SK-N-SH (cell line): ENCODE results near the gene CEBPZOS.

Experiments
- EP300 ChIP-seq, 2 experiments: IDR thresholded peaks; 2 replicates each; pipeline versions ENCODE4 v1.4.0 to v1.6.1; 2012; ENCODE audit warnings: borderline replicate concordance in 1 of 2, low read depth in 1 of 2, low read length in 1 of 2
- EZH2phosphoT487 ChIP-seq: fragments of 200-600 bp; sonication (generic); IDR thresholded peaks from 2 replicates; pipeline ENCODE4 v1.6.1; 2017; ENCODE audit warnings: low read depth, mixed run types, mild to moderate bottlenecking, antibody characterized with exemption, moderate library complexity, borderline replicate concordance
- FOXJ3 ChIP-seq: sonication (generic); formaldehyde crosslinking; IDR thresholded peaks from 2 replicates; pipeline ENCODE4 v1.5.1; 2020; ENCODE audit warnings: mild to moderate bottlenecking, missing genetic modification reagents
- FOXM1 ChIP-seq: IDR thresholded peaks from 2 replicates; pipeline ENCODE4 v1.4.0; 2012; ENCODE audit warnings: low read depth, mild to moderate bottlenecking
- GABPA ChIP-seq: IDR thresholded peaks from 2 replicates; pipeline ENCODE4 v1.4.0; 2012; ENCODE audit warnings: low read depth, mild to moderate bottlenecking
- POLR2AphosphoS5 ChIP-seq: IDR thresholded peaks from 2 replicates; pipeline ENCODE4 v1.6.1; 2012; ENCODE audit warnings: low read depth, low read length
- RFX5 ChIP-seq: IDR thresholded peaks from 2 replicates; pipeline ENCODE4 v1.6.1; 2012; ENCODE audit warnings: mild to moderate bottlenecking, improper control_type of control experiment, low read length
- TAF1 ChIP-seq: IDR thresholded peaks from 2 replicates; pipeline ENCODE4 v1.6.1; 2012; ENCODE audit warnings: low read depth, mild to moderate bottlenecking, low read length, moderate library complexity, borderline replicate concordance
- TF ChIP-seq, protein P1 (sequence below): fragments of 200-600 bp; sonication (generic); IDR thresholded peaks from 2 replicates; pipeline ENCODE4 v1.6.1; 2017; ENCODE audit warnings: antibody characterized with exemption, mild to moderate bottlenecking, moderate library complexity
- TF ChIP-seq, protein P2 (sequence below): IDR thresholded peaks from 2 replicates; pipeline ENCODE4 v1.4.0; 2012; ENCODE audit warnings: low read depth

DNA sequence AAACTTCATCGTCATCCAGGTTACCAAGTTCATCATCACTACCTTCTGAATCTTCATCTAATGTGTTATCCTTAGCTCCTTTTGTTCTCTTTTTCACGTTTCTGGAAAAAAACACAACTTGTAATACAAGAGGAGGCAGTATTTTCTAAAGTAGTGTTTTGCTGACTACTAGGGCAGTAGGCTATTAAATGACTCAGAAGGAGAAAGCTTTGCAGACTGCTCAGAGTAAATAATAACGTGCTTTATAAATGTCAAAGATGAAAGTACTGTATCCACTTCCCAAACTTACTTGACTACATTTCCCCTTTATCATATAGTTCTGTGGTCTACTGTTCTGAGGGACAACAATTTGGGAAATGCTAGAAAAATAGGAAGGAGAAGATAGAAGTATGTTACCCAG lies 15.6 kb downstream of the CEBPZOS start:
- TF ChIP-seq, protein P1, sequence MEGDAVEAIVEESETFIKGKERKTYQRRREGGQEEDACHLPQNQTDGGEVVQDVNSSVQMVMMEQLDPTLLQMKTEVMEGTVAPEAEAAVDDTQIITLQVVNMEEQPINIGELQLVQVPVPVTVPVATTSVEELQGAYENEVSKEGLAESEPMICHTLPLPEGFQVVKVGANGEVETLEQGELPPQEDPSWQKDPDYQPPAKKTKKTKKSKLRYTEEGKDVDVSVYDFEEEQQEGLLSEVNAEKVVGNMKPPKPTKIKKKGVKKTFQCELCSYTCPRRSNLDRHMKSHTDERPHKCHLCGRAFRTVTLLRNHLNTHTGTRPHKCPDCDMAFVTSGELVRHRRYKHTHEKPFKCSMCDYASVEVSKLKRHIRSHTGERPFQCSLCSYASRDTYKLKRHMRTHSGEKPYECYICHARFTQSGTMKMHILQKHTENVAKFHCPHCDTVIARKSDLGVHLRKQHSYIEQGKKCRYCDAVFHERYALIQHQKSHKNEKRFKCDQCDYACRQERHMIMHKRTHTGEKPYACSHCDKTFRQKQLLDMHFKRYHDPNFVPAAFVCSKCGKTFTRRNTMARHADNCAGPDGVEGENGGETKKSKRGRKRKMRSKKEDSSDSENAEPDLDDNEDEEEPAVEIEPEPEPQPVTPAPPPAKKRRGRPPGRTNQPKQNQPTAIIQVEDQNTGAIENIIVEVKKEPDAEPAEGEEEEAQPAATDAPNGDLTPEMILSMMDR = no peak
- no peak for TF ChIP-seq EP300 (IDR thresholded peaks at IDR 0.05; ENCODE audit: borderline replicate concordance in 1 of 2, low read depth in 1 of 2, low read length in 1 of 2)
- no peak for TF ChIP-seq POLR2AphosphoS5
- TF ChIP-seq, protein P2, sequence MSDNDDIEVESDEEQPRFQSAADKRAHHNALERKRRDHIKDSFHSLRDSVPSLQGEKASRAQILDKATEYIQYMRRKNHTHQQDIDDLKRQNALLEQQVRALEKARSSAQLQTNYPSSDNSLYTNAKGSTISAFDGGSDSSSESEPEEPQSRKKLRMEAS = no peak
- no peak for TF ChIP-seq GABPA
- no peak for TF ChIP-seq EZH2phosphoT487
- TF ChIP-seq TAF1 = no peak
- no peak for TF ChIP-seq FOXJ3 (CRISPR knock-in tag)
- no peak for TF ChIP-seq FOXM1
- no peak for TF ChIP-seq RFX5
